Ovary (tissue), 9 donors: ENCODE results near the gene GDPD4. TPM values are rescaled to one million over a fixed set of nuclear protein-coding genes. Genes with fewer than 3 reads are reported as not detected.

Source experiments
- DNase-seq, 5 donors: peaks; one replicate each; pipeline ENCODE4 v3.0.0-alpha.2; 2019 to 2020
- H3K27ac ChIP-seq, 2 donors: fragments of 200-600 bp; one replicate each; pipeline versions ENCODE4 v1.5.1 to v1.8.0; 2019 to 2022
- H3K27me3 ChIP-seq: fragments of 200-600 bp; one replicate; pipeline ENCODE4 v1.8.0; 2022
- H3K36me3 ChIP-seq: fragments of 200-600 bp; sonication (generic); one replicate; pipeline ENCODE4 v1.5.1; 2019
- H3K4me1 ChIP-seq: one replicate; pipeline ENCODE4 v1.8.1; 2013; ENCODE audit warnings: mild to moderate bottlenecking, moderate library complexity; ENCODE audit not compliant: insufficient read depth
- H3K4me3 ChIP-seq: fragments of 200-600 bp; sonication (generic); one replicate; pipeline ENCODE4 v1.5.1; 2017
- H3K9me3 ChIP-seq, 2 donors: fragments of 200-600 bp in 1 of 2; sonication (generic) in 1 of 2; one replicate each; pipeline versions ENCODE4 v1.5.1 to v1.8.1; 2013 to 2019; ENCODE audit warnings: mild to moderate bottlenecking in 1 of 2, moderate library complexity in 1 of 2
- CTCF ChIP-seq, 3 donors: fragments of 450-650 bp in 2 of 3; fragments of 200-600 bp in 1 of 3; IDR thresholded peaks; one replicate each; pipeline versions ENCODE4 v1.5.1 to v1.8.0; 2016 to 2022; ENCODE audit warnings: antibody characterized with exemption in 3 of 3, mild to moderate bottlenecking in 1 of 3
- EP300 ChIP-seq: sonication (generic); formaldehyde crosslinking; IDR thresholded peaks from one replicate; pipeline ENCODE4 v1.6.1; 2017; ENCODE audit warnings: antibody characterized with exemption
- POLR2A ChIP-seq: fragments of 450-650 bp; IDR thresholded peaks from one replicate; pipeline ENCODE4 v1.6.1; 2017; ENCODE audit warnings: antibody characterized with exemption, mild to moderate bottlenecking, moderate library complexity
- WGBS, 3 donors: extraction: QIAGEN DNeasy Blood & Tissue Kit in 1 of 3; methylation state at CpG; one replicate each; pipeline versions ENCODE4 v1.1.5 to v1.1.7; 2013 to 2017; 5-methylcytosine and 5-hydroxymethylcytosine counted together
- intact Hi-C, 4 donors: fragments of 100-400 bp; cut with DNase I; formaldehyde crosslinking; loops; one replicate each; pipeline versions ENCODE4 v1.11.0 to v1.15.1; 2022 to 2023
- polyA plus RNA-seq, 2 donors: library from polyadenylated mRNA; stranded (reverse); fragments of 200-250 nt in 1 of 2; fragments of 350-450 nt in 1 of 2; fragmentation: Illumina TruSeq in 1 of 2; extraction: RNeasy Lipid Tissue Mini Kit (QIAGEN cat#74804) in 1 of 2; gene quantifications; one replicate each; pipeline ENCODE4 v1.2.3, GENCODE V29; 2013 to 2014
- total RNA-seq, 7 donors: library from RNA; depleted of rRNA in 2 of 7; stranded (reverse); fragments of >200 nt in 2 of 7; fragmentation: NEBNext Ultra II Directional in 3 of 7; extraction: Animal tissue kit (Norgen Biotek cat#: 25700) in 3 of 7; gene quantifications; one replicate each; pipeline versions ENCODE4 v1.1.0 to v1.2.4, GENCODE V29; 2016 to 2023
- donor health status: DM: no; HTN: no; CAD: no; lungs with moderate emphysema.
- donor health status: DM: no; HTN: no; CAD: no.
- donor health status: Bipolar disorder and iron deficiency.
- donor health status: DM: yes; HTN: yes; CAD: no.
- donor health status: DM: no; HTN: no; CAD: no.
- donor health status: DM: yes; HTN: yes; CAD: no.

The GDPD4 gene
- total and polyA plus RNA-seq, 9 donors = 0.32 TPM; not detected in 8

DNA sequence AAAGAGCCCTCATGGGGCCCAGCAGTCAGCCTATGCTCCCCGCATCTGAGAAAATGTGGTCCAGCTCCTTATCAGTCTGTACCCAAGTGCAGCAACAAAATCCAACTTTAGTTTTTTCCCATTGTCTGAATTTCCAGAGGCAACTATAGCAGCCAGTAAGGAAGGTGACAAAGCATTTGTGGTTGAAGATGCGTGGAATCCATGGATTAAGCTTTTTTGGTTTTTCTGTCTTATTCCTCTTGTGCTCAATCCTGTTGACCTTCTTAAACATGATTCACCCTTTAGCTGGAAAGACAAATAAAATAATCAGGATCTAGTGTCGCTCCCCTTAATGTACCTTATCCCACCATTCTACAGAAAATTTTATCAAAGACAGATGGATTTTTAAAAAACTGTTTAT is 14.3 kb downstream of the GDPD4 start:
- H3K9me3 ChIP-seq = no peaks in the 10 kb centered on the region
- TF ChIP-seq CTCF (IDR thresholded peaks at IDR 0.05) (no peak), EP300 (no peak), POLR2A (no peak)
- no peaks in the 10 kb centered on the region for H3K4me1 ChIP-seq
- intact Hi-C loops = no loop called here
- no peak overlapping the region for H3K27ac ChIP-seq
- 92 to 97% (median 96%) methylated on average over 3 of the region's 3 CpGs for WGBS, 3 donors
- no peak for DNase-seq
- H3K4me3 ChIP-seq = no peak overlapping the region
- no peaks in the 10 kb centered on the region for H3K27me3 ChIP-seq
- H3K36me3 ChIP-seq = no peaks in the 10 kb centered on the region

DNA sequence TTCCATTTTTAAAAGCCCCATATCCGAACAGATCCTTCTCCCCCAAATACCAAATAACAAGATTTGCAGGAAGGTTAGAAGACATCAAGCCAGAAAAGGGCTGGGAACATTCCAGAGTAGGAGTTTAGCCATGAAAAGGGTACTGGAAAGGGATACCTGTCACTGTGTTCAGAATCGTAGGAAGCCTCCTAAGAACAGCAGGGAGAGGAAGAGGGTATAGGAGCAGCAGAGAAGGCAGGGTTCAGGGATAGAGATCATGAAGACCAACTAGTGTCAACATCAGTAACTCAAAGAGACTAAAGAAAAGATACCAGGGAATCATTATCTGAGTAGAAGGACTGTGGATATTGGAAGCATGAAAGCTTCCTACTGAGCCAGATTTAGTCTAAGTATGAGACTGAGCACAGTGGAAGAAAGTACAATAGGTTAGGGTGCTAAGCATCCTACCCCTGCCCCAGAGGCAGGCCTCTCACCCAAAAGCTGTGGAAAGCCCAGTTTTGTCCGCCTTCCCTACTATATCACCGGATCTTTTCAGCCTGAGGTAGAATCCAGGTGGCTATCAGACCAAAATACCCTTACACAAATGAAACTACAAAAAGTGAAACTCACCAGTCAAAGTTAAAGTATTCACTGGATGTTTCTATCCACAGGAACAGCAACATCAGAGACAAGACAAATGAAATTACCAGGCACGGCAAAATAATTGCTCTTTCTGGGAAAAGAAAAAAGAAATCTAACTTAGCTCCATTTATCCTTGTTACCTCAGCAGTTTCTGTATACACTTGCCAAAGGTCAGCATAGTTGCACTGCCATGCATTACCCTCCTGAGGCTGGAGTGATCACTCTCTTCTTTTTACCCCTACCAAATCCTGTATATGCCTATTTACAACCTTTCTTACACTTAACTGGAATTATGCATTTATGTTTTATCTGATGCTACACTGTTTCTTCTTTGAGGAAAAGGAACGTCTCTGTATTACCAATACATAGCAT is 16.7 kb downstream of the GDPD4 start:
- DNase-seq = no peak
- WGBS, 3 donors = 39 to 63% (median 52%) methylated on average over 6 of the region's 6 CpGs
- Histone ChIP-seq H3K9me3 (no peaks in the 10 kb centered on the region), H3K4me3 (no peak overlapping the region), H3K4me1 (no peaks in the 10 kb centered on the region), H3K27ac (no peak overlapping the region), H3K27me3 (no peaks in the 10 kb centered on the region), H3K36me3 (no peaks in the 10 kb centered on the region)
- intact Hi-C loops = no loop called here
- TF ChIP-seq CTCF (IDR thresholded peaks at IDR 0.05) = no peak

GRCh38 chr11:77283101-77283500 is 18.4 kb downstream of the GDPD4 start:
- Histone ChIP-seq H3K9me3 (no peaks in the 10 kb centered on the region), H3K27ac (no peak overlapping the region), H3K27me3 (no peaks in the 10 kb centered on the region), H3K4me1 (no peaks in the 10 kb centered on the region), H3K4me3 (no peak overlapping the region), H3K36me3 (no peaks in the 10 kb centered on the region)
- TF ChIP-seq CTCF (IDR thresholded peaks at IDR 0.05) (no peak), POLR2A (no peak), EP300 (no peak)
- no peak for DNase-seq
- 51 to 74% (median 56%) methylated on average over 3 of the region's 3 CpGs for WGBS, 3 donors
- intact Hi-C loops = no loop called here

DNA sequence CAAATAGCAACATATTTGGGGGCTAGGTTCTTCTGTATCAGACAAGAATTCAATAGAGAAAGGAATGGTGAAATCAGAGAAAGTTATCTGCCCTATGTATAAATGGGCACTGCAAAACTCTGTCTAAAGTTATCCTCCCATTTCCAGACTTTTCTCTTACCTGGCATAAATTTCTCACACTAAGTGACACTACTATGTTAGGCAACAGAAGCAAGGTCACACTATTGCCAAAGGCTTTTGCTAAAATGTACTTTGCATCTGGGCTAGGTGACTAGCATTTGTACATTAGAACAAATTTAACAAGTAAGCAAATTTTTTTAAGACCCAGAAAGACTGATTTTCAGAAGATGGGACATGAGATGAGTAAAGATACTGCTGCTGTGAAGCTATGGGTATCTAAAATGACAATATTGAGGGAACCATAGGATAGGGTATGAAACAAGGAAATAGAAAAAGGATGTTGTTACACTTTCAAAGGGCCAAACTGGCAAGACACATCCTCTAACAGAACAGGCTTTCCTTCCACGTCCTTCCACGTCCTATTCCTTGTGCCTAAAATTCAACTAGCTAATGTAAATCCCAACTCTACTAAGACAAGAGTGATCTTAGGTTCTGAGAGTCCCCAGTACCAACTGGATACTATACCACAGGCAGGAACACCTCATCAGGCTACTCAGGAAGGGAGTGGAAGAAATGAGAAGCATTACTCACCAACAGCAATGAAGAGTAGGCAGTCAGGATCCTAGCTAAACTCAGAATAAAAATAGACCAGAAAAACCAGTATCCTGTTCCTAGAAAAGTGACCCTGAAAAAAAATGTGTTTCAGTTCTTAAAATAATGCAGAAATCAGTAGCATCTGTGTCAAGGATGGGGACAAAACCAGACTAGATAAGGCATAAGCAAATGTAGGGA is 22.6 kb downstream of the GDPD4 start:
- no peak for DNase-seq
- H3K4me1 ChIP-seq = no peaks in the 10 kb centered on the region
- WGBS, 3 donors = 80 to 89% (median 85%) methylated on average over 2 of the region's 2 CpGs
- H3K36me3 ChIP-seq = no peaks in the 10 kb centered on the region
- no peak overlapping the region for H3K27ac ChIP-seq
- H3K4me3 ChIP-seq = no peak overlapping the region
- TF ChIP-seq POLR2A (no peak), EP300 (no peak), CTCF (IDR thresholded peaks at IDR 0.05) (no peak)
- intact Hi-C loops = no loop called here
- no peaks in the 10 kb centered on the region for H3K27me3 ChIP-seq
- H3K9me3 ChIP-seq = no peaks in the 10 kb centered on the region
